ENCODE results near the gene NOL4. TPM values are rescaled to one million over a fixed set of nuclear protein-coding genes. Genes with fewer than 3 reads are reported as not detected.

The NOL4 gene
- total and polyA plus RNA-seq, 10 of the 15 experiments (the other 5 are each of a cell fraction or from before 2014, with no cell fraction given), result 1.3 to 10.0 (median 6.3) TPM

GRCh38 chr18:34194239-34194638 is 30.5 kb downstream of the NOL4 start (continued):
- no peak for TF ChIP-seq ZBTB11 (CRISPR knock-in tag; IDR thresholded peaks at IDR 0.05)

GRCh38 chr18:34189656-34190435 is 34.9 kb downstream of the NOL4 start:
- SMC1A ChIA-PET (ENCODE audit: uncharacterized antibody, unreplicated experiment), result interaction anchor here (0.6 kb wide), 1 partner anchor 9 kb away, joined by 3 read pairs; no protein-coding TSS in a partner anchor
- intact Hi-C loops (cut with micrococcal nuclease; ENCODE audit: unreplicated experiment) (no loop called here), in situ Hi-C loops (cut with MboI) (no loop called here)
- TF ChIP-seq SRF (IDR thresholded peaks at IDR 0.05; ENCODE audit: low read depth in 2 of 2, low read length in 2 of 2) (no peak), ATF2 (IDR thresholded peaks at IDR 0.05; ENCODE audit: low read length) (no peak), RAD51 (IDR thresholded peaks at IDR 0.05) (no peak), MXI1 (IDR thresholded peaks at IDR 0.05; ENCODE audit: low read depth, low read length) (no peak), ZBED1 (IDR thresholded peaks at IDR 0.05; ENCODE audit: borderline replicate concordance) (no peak), NBN (IDR thresholded peaks at IDR 0.05) (no peak), IRF3 (IDR thresholded peaks at IDR 0.05) (no peak), TARDBP (IDR thresholded peaks at IDR 0.05; ENCODE audit: borderline replicate concordance) (no peak)
- no peak overlapping the region for H3K27ac ChIP-seq (ENCODE audit: control insufficient read depth, insufficient read depth)
- CTCF ChIA-PET, result no interaction called here
- H3K36me3 ChIP-seq (ENCODE audit: control insufficient read depth in 2 of 2, insufficient read depth in 2 of 2, low read length in 1 of 2), result no peaks in the 10 kb centered on the region
- H3K4me3 ChIP-seq, result no peak overlapping the region
- H3K9ac ChIP-seq (ENCODE audit: control insufficient read depth, insufficient read depth, low read length), result no peak overlapping the region
- DNase-seq (ENCODE audit: low read depth, low spot score), result no peak
- H2AFZ ChIP-seq (ENCODE audit: control insufficient read depth, low read depth, low read length), result no peak overlapping the region
- WGBS (ENCODE audit: insufficient coverage, insufficient replicate concordance, low lambda C conversion rate, missing lambda C conversion rate), result 53% methylated on average over 3 of the region's 3 CpGs
- H3K27me3 ChIP-seq (replicated peaks in 1 of 2; ENCODE audit: control insufficient read depth in 2 of 2, insufficient read depth in 2 of 2, low read length in 1 of 2), result no peaks in the 10 kb centered on the region
- no peaks in the 10 kb centered on the region for H3K9me3 ChIP-seq (replicated peaks; ENCODE audit: control insufficient read depth, insufficient read depth, low read length)
- POLR2A ChIA-PET, result no interaction called here
- RAD21 ChIA-PET (ENCODE audit: unreplicated experiment), result interaction anchor here (0.6 to 1.1 kb wide), 2 partner anchors 32 to 956 kb away, joined by 4 read pairs; no protein-coding TSS in a partner anchor
- no peak for FAIRE-seq
- H3K79me2 ChIP-seq (ENCODE audit: control insufficient read depth, insufficient read depth, low read length), result no peaks in the 10 kb centered on the region
- BruUV-seq (replicated peaks), result no TSS peak
- H4K20me1 ChIP-seq (ENCODE audit: control insufficient read depth, insufficient read depth), result no peaks in the 10 kb centered on the region
- no peaks in the 10 kb centered on the region for H3K4me1 ChIP-seq (ENCODE audit: control insufficient read depth, insufficient read depth, low read length)
- no peak overlapping the region for H3K4me2 ChIP-seq (ENCODE audit: control insufficient read depth, insufficient read depth)
- no peak for ATAC-seq
